Endodermal cell (in vitro differentiated cells): Measurements from ENCODE around the gene GUCY1B1. TPM values are rescaled to one million over a fixed set of nuclear protein-coding genes. Genes with fewer than 3 reads are reported as not detected.

Experiments used
- DNase-seq: peaks from one replicate; pipeline ENCODE4 v3.0.0-alpha.2; 2017
- H3K27ac ChIP-seq: 2 replicates; pipeline ENCODE4 v1.5.1; 2013; ENCODE audit warnings: mild to moderate bottlenecking, low read depth, low read length, moderate library complexity
- H3K27me3 ChIP-seq: 2 replicates; pipeline ENCODE4 v1.6.1; 2013; ENCODE audit warnings: mild to moderate bottlenecking, low read length, moderate library complexity; ENCODE audit not compliant: insufficient read depth, control insufficient read depth, poor library complexity, severe bottlenecking
- H3K36me3 ChIP-seq: 2 replicates; pipeline ENCODE4 v1.7.0; 2013; ENCODE audit warnings: mild to moderate bottlenecking, low read length, moderate library complexity; ENCODE audit not compliant: control insufficient read depth, insufficient read depth
- H3K4me1 ChIP-seq: one replicate; pipeline ENCODE4 v1.7.0; 2013; ENCODE audit warnings: low read length; ENCODE audit not compliant: control insufficient read depth, insufficient read depth
- H3K4me3 ChIP-seq: 2 replicates; pipeline ENCODE4 v1.5.1; 2013; ENCODE audit warnings: mild to moderate bottlenecking, low read length, moderate library complexity
- H3K9ac ChIP-seq: 2 replicates; pipeline ENCODE4 v1.6.1; 2013; ENCODE audit warnings: mild to moderate bottlenecking, low read length, moderate library complexity; ENCODE audit not compliant: poor library complexity, severe bottlenecking; ENCODE audit errors: extremely low read depth
- H3K9me3 ChIP-seq: 2 replicates; pipeline ENCODE4 v1.6.1; 2013; ENCODE audit warnings: mild to moderate bottlenecking, low read length, moderate library complexity; ENCODE audit not compliant: control insufficient read depth
- H3K27ac Mint-ChIP-seq: 2 replicates; pipeline ENCODE4 v1.8.0; 2020; ENCODE audit warnings: mixed read lengths
- H3K27me3 Mint-ChIP-seq: 2 replicates; pipeline ENCODE4 v1.8.0; 2021; ENCODE audit warnings: mild to moderate bottlenecking, mixed read lengths; ENCODE audit not compliant: insufficient read depth
- H3K36me3 Mint-ChIP-seq: 2 replicates; pipeline ENCODE4 v1.8.0; 2020; ENCODE audit warnings: low read depth, mixed read lengths
- H3K4me1 Mint-ChIP-seq: 2 replicates; pipeline ENCODE4 v1.8.0; 2020; ENCODE audit warnings: mixed read lengths
- H3K4me3 Mint-ChIP-seq: 2 replicates; pipeline ENCODE4 v1.8.0; 2020; ENCODE audit warnings: mild to moderate bottlenecking, moderate library complexity, mixed read lengths
- H3K9me3 Mint-ChIP-seq: 2 replicates; pipeline ENCODE4 v1.8.0; 2020; ENCODE audit warnings: mild to moderate bottlenecking, mixed read lengths
- WGBS, 2 experiments: methylation state at CpG; one replicate each; pipeline versions ENCODE4 v1.1.5 to v1.1.7; 2013; ENCODE audit warnings: missing lambda C conversion rate in 2 of 2, mixed read lengths in 1 of 2; ENCODE audit not compliant: insufficient coverage in 1 of 2, insufficient read length in 1 of 2; 5-methylcytosine and 5-hydroxymethylcytosine counted together
- total RNA-seq, 2 donors: library from RNA; stranded (reverse); fragmentation: NEBNext Ultra II Directional in 1 of 2; extraction: Animal tissue kit (Norgen Biotek cat#: 25700) in 1 of 2; gene quantifications; 2 replicates in 1 of 2; 3 replicates in 1 of 2; pipeline ENCODE4 v1.2.1, GENCODE V29; 2021
- TF ChIP-seq, protein P1 (sequence below): fragments of 200-600 bp; sonication (generic); conservative IDR thresholded peaks from 2 replicates; pipeline ENCODE4 v1.5.0; 2021; ENCODE audit warnings: antibody characterized with exemption, mild to moderate bottlenecking

Gene GUCY1B1
- total RNA-seq, 2 donors from 2014 or later: 1.8 to 3.4 TPM

DNA sequence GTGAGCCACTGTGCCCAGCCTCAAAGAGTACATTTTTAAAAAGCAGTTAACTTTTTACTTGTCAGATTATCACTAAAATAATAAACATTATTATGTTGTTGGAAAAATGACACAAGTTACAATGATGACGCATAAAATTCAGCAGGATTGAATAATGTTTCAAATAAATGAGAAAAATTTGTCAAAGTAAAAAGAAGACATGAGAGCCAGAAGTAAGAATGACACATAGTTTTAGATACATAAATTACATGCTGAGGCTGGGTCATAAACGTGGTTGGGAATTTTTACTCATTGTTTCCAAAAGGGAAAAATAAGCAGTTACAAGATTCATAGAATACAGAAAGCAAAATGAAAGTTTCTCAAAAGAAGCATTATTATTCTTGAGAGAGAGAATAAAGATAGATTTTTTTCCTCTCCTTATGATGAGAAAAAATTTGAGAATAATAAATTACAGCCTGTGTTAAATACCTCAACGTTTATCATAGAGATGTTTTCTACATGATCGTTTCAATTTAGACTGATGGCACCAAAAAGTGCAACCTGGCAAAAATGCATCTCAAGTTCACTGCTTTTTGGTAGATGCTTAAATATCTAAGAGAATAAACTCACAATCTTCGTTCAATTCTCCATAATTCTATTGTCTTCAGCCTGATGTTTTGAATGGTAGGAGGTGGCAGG, 40.4 kb downstream of the GUCY1B1 start:
- H3K9me3 Mint-ChIP-seq: no peaks in the 10 kb centered on the region
- no peaks in the 10 kb centered on the region for H3K36me3 Mint-ChIP-seq
- Histone ChIP-seq H3K27me3 (no peaks in the 10 kb centered on the region), H3K27ac (no peak overlapping the region), H3K9ac (no peak overlapping the region), H3K36me3 (no peaks in the 10 kb centered on the region), H3K4me3 (no peak overlapping the region), H3K4me1 (no peaks in the 10 kb centered on the region), H3K9me3 (no peaks in the 10 kb centered on the region)
- H3K4me1 Mint-ChIP-seq: no peaks in the 10 kb centered on the region
- no peak for DNase-seq
- H3K4me3 Mint-ChIP-seq: no peak overlapping the region
- H3K27me3 Mint-ChIP-seq: no peaks in the 10 kb centered on the region
- TF ChIP-seq, protein P1, sequence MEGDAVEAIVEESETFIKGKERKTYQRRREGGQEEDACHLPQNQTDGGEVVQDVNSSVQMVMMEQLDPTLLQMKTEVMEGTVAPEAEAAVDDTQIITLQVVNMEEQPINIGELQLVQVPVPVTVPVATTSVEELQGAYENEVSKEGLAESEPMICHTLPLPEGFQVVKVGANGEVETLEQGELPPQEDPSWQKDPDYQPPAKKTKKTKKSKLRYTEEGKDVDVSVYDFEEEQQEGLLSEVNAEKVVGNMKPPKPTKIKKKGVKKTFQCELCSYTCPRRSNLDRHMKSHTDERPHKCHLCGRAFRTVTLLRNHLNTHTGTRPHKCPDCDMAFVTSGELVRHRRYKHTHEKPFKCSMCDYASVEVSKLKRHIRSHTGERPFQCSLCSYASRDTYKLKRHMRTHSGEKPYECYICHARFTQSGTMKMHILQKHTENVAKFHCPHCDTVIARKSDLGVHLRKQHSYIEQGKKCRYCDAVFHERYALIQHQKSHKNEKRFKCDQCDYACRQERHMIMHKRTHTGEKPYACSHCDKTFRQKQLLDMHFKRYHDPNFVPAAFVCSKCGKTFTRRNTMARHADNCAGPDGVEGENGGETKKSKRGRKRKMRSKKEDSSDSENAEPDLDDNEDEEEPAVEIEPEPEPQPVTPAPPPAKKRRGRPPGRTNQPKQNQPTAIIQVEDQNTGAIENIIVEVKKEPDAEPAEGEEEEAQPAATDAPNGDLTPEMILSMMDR: no peak
- 88 to 90% methylated on average over 3 to 4 of the region's 5 CpGs for WGBS, 2 experiments
- no peak overlapping the region for H3K27ac Mint-ChIP-seq

DNA sequence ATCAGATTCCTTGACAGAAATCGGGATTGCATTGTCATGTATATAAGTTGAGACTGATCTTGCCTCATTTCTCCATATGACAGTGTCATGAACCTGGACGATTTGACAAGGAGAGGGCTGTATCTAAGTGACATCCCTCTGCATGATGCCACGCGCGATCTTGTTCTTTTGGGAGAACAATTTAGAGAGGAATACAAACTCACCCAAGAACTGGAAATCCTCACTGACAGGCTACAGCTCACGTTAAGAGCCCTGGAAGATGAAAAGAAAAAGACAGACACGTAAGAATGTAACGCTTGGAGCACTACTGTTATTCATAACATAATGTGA, 40.9 kb downstream of the GUCY1B1 start:
- no peaks in the 10 kb centered on the region for H3K4me1 ChIP-seq
- no peaks in the 10 kb centered on the region for H3K36me3 Mint-ChIP-seq
- H3K9ac ChIP-seq: no peak overlapping the region
- no peak overlapping the region for H3K27ac Mint-ChIP-seq
- no peak overlapping the region for H3K4me3 Mint-ChIP-seq
- no peak for DNase-seq
- 74 to 87% methylated on average over 5 to 8 of the region's 8 CpGs for WGBS, 2 experiments
- no peaks in the 10 kb centered on the region for H3K9me3 ChIP-seq
- H3K27me3 Mint-ChIP-seq: no peaks in the 10 kb centered on the region
- no peaks in the 10 kb centered on the region for H3K27me3 ChIP-seq
- no peak overlapping the region for H3K27ac ChIP-seq
- no peaks in the 10 kb centered on the region for H3K36me3 ChIP-seq
- H3K4me1 Mint-ChIP-seq: no peaks in the 10 kb centered on the region
- H3K9me3 Mint-ChIP-seq: no peaks in the 10 kb centered on the region
- TF ChIP-seq, protein P1: no peak
- H3K4me3 ChIP-seq: no peak overlapping the region

DNA sequence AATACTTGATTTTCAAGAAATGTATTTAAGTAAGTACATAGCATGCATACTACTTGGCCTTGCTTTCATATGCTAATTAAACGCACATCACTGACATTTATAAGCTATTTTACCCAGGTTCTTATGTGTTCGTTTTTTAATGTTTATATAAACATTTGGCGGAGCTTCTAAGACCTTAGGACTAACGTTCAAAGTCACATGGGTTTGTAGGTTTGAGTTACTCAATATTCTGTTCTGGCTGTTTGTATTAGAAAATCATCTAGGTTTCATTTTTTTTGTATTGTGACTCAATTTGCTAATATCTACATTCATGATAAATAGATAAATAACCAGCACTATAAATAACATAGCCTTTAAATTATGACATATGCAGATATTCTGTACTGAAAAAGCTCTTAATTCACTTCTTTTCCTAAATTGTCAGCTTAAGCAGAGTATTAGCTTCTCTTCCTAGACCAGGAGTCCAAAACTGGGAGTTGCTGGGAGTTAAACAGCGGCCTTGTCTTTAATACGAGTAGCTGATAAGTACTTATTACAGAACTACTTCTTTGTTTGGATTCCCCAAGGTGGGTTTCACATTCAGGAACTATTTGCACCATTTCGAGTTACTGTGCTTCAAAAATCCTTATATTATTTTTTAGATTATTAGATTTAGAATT, 42.0 kb downstream of the GUCY1B1 start:
- Mint-ChIP-seq H3K4me3 (no peak overlapping the region), H3K36me3 (no peaks in the 10 kb centered on the region), H3K4me1 (no peaks in the 10 kb centered on the region), H3K27ac (no peak overlapping the region), H3K9me3 (no peaks in the 10 kb centered on the region), H3K27me3 (no peaks in the 10 kb centered on the region)
- no peak overlapping the region for H3K9ac ChIP-seq
- H3K36me3 ChIP-seq: no peaks in the 10 kb centered on the region
- TF ChIP-seq, protein P1: no peak
- no peaks in the 10 kb centered on the region for H3K4me1 ChIP-seq
- H3K4me3 ChIP-seq: no peak overlapping the region
- no peak for DNase-seq
- no peaks in the 10 kb centered on the region for H3K27me3 ChIP-seq
- H3K27ac ChIP-seq: no peak overlapping the region
- 93 to 100% methylated on average over 1 to 6 of the region's 7 CpGs for WGBS, 2 experiments
- no peaks in the 10 kb centered on the region for H3K9me3 ChIP-seq
